ENCODE data around the gene CLTB.

GRCh38 chr5:176369934-176370711 is 46.2 kb downstream of the CLTB start:
- TF ChIP-seq CTCF (IDR thresholded peaks at IDR 0.05) = no peak
- no peak for TF ChIP-seq POLR2A (IDR thresholded peaks at IDR 0.05)

Data from esophagus squamous epithelium (tissue), 4 donors.